ENCODE data around the gene ZBTB4.

DNA sequence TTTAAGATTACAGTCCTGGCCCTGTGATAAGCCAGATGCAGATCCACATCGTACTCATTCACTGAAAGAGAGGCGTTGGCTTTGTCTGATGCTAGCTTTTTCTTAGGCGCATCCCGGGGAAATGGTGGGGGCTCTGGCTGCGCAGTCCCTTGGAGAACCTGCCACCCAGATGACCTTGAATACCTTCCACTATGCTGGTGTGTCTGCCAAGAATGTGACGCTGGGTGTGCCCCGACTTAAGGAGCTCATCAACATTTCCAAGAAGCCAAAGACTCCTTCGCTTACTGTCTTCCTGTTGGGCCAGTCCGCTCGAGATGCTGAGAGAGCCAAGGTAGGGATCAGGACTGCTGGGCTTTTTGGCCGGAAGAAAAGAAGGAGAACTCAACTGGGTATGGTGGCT is 28.7 kb upstream of the ZBTB4 start:
- TF ChIP-seq POLR2A (IDR thresholded peaks at IDR 0.05) = no peak
- TF ChIP-seq, protein P1, sequence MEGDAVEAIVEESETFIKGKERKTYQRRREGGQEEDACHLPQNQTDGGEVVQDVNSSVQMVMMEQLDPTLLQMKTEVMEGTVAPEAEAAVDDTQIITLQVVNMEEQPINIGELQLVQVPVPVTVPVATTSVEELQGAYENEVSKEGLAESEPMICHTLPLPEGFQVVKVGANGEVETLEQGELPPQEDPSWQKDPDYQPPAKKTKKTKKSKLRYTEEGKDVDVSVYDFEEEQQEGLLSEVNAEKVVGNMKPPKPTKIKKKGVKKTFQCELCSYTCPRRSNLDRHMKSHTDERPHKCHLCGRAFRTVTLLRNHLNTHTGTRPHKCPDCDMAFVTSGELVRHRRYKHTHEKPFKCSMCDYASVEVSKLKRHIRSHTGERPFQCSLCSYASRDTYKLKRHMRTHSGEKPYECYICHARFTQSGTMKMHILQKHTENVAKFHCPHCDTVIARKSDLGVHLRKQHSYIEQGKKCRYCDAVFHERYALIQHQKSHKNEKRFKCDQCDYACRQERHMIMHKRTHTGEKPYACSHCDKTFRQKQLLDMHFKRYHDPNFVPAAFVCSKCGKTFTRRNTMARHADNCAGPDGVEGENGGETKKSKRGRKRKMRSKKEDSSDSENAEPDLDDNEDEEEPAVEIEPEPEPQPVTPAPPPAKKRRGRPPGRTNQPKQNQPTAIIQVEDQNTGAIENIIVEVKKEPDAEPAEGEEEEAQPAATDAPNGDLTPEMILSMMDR (IDR thresholded peaks at IDR 0.05) = no peak
